ENCODE measurements around the gene PRPH. TPM values are rescaled to one million over a fixed set of nuclear protein-coding genes. Genes with fewer than 3 reads are reported as not detected.

PRPH gene
- total and polyA plus RNA-seq, 2 of the 13 experiments (the other 11 are each of a cell fraction or from before 2014, with no cell fraction given) = 0.12 TPM; not detected in 1

GRCh38 chr12:49251357-49251756, 43.6 kb upstream of the PRPH start (continued):
- no peak for TF ChIP-seq THYN1 (CRISPR knock-in tag; IDR thresholded peaks at IDR 0.05; ENCODE audit: borderline replicate concordance, low read depth)

- 81% methylated on average over 11 of the region's 11 CpGs for WGBS (ENCODE audit: low lambda C conversion rate)
- intact Hi-C loops (cut with micrococcal nuclease; ENCODE audit: unreplicated experiment) = no loop called here
- TF ChIP-seq FOXO4 (CRISPR knock-in tag; conservative IDR thresholded peaks at IDR 0.05) (no peak), CENPT (CRISPR knock-in tag; IDR thresholded peaks at IDR 0.05; ENCODE audit: low read depth) (no peak), ZNF326 (CRISPR knock-in tag; IDR thresholded peaks at IDR 0.05; ENCODE audit: borderline replicate concordance) (no peak), CREB3 (CRISPR knock-in tag; IDR thresholded peaks at IDR 0.05) (no peak), ZNF547 (CRISPR knock-in tag; IDR thresholded peaks at IDR 0.05) (no peak), ZFAT (CRISPR knock-in tag; conservative IDR thresholded peaks at IDR 0.05) (no peak), ZNF672 (CRISPR knock-in tag; IDR thresholded peaks at IDR 0.05) (no peak), ZHX2 (IDR thresholded peaks at IDR 0.05; ENCODE audit: low read depth) (no peak), ZHX2 (CRISPR knock-in tag; IDR thresholded peaks at IDR 0.05; ENCODE audit: borderline replicate concordance) (no peak), ZFP91 (CRISPR knock-in tag; IDR thresholded peaks at IDR 0.05; ENCODE audit: borderline replicate concordance) (no peak)
Measured at GRCh38 chr12:49253033-49253623, 41.8 kb upstream of the PRPH start.

More at GRCh38 chr12:49253033-49253623, 41.8 kb upstream of the PRPH start:
- Histone ChIP-seq H4K20me1 (ENCODE audit: insufficient read depth, low read length) (no peaks in the 10 kb centered on the region), H3K4me2 (ENCODE audit: low read depth, low read length) (no peak overlapping the region), H3K4me3 (replicated peaks in 1 of 3; ENCODE audit: insufficient read depth in 1 of 3, low read depth in 2 of 3, low read length in 3 of 3) (no peak overlapping the region), H3K4me1 (ENCODE audit: insufficient read depth, low read length) (peaks cover 33% of the 10 kb centered on the region), H3K36me3 (replicated peaks in 1 of 2; ENCODE audit: control insufficient read depth in 1 of 2, insufficient read depth in 2 of 2, low read length in 2 of 2) (no peaks in the 10 kb centered on the region), H3K27ac (ENCODE audit: extremely low read length, insufficient read depth, low read length) (no peak overlapping the region), H2AFZ (ENCODE audit: low read length) (no peak overlapping the region), H3K9me3 (ENCODE audit: low read length) (no peaks in the 10 kb centered on the region), H3K9ac (ENCODE audit: insufficient read depth, low read depth, low read length) (no peak overlapping the region), H3K79me2 (ENCODE audit: insufficient read depth, low read length) (no peaks in the 10 kb centered on the region), H3K27me3 (ENCODE audit: control insufficient read depth in 1 of 2, insufficient read depth in 2 of 2, low read length in 2 of 2) (no peaks in the 10 kb centered on the region)
- POLR2A ChIA-PET = no interaction called here
- ATAC-seq = no peak
- FAIRE-seq = no peak
- in situ Hi-C loops (cut with HindIII; ENCODE audit: extremely low pct_ligation_motif_present, low pct_unique_long_range_greater_than_20kb) = no loop called here
- BruUV-seq (replicated peaks) = no TSS peak
- no peak for DNase-seq (ENCODE audit: low spot score)
- CTCF ChIA-PET (ENCODE audit: low intra/inter-chr PET ratio, low total read pairs) = no interaction called here

Measured in HepG2 (cell line).